ENCODE measurements around the gene DPY19L3. TPM values are rescaled to one million over a fixed set of nuclear protein-coding genes. Genes with fewer than 3 reads are reported as not detected.

Gene DPY19L3
- polyA plus RNA-seq, 1 donor from 2014 or later = 26.7 TPM

- no peaks in the 10 kb centered on the region for H3K9me3 ChIP-seq (ENCODE audit: low read length)
- no peaks in the 10 kb centered on the region for H3K36me3 ChIP-seq (ENCODE audit: insufficient read depth, low read length)
- no peaks in the 10 kb centered on the region for H3K27me3 ChIP-seq (ENCODE audit: insufficient read depth, low read depth, low read length)
- H3F3A ChIP-seq (ENCODE audit: insufficient read depth, low read length, poor library complexity, severe bottlenecking) = no peaks in the 10 kb centered on the region
- TF ChIP-seq EP300 (conservative IDR thresholded peaks at IDR 0.05; ENCODE audit: poor library complexity, severe bottlenecking) = no peak
- TF ChIP-seq POLR2AphosphoS5 (IDR thresholded peaks at IDR 0.05) = no peak
- no peak for TF ChIP-seq REST (IDR thresholded peaks at IDR 0.05; ENCODE audit: borderline replicate concordance)
- TF ChIP-seq CTCF (IDR thresholded peaks at IDR 0.05; ENCODE audit: poor library complexity, severe bottlenecking) = no peak
- TF ChIP-seq SMC3 (conservative IDR thresholded peaks at IDR 0.05; ENCODE audit: poor library complexity) = no peak
- no peak for TF ChIP-seq TAF1 (IDR thresholded peaks at IDR 0.05; ENCODE audit: low read depth)
- no peak for TF ChIP-seq RAD21 (conservative IDR thresholded peaks at IDR 0.05)
- TF ChIP-seq EZH2 (IDR thresholded peaks at IDR 0.05; ENCODE audit: borderline replicate concordance, insufficient read depth, low read length, poor library complexity, severe bottlenecking) = no peak
- no peak for TF ChIP-seq MXI1 (conservative IDR thresholded peaks at IDR 0.05; ENCODE audit: poor library complexity, severe bottlenecking)
- no peaks in the 10 kb centered on the region for H4K20me1 ChIP-seq (ENCODE audit: insufficient read depth)
- no peak overlapping the region for H2AFZ ChIP-seq (ENCODE audit: low read depth, low read length)
- no peaks in the 10 kb centered on the region for H3K9me2 ChIP-seq (ENCODE audit: insufficient read depth, low read length)
- peaks cover 10% of the 10 kb centered on the region for H3K79me2 ChIP-seq (replicated peaks; ENCODE audit: insufficient read depth, low read length)
- H3K4me2 ChIP-seq (ENCODE audit: low read length) = no peak overlapping the region
- no peak overlapping the region for H3K27ac ChIP-seq (ENCODE audit: low read length)
- peak overlapping the region; percentile 94 for H3K4me3 ChIP-seq (ENCODE audit: low read length)
- H3K9ac ChIP-seq (ENCODE audit: low read length) = no peak overlapping the region
Observed at GRCh38 chr19:32403291-32403995, 2.1 kb upstream of the DPY19L3 start.

- no peaks in the 10 kb centered on the region for H3K9me2 ChIP-seq (ENCODE audit: insufficient read depth, low read length)
- H3F3A ChIP-seq (ENCODE audit: insufficient read depth, low read length, poor library complexity, severe bottlenecking) = no peaks in the 10 kb centered on the region
- peak overlapping the region; percentile 94 for H3K9ac ChIP-seq (ENCODE audit: low read length)
- H3K4me2 ChIP-seq (ENCODE audit: low read length) = peak overlapping the region; percentile 67
- no peaks in the 10 kb centered on the region for H3K36me3 ChIP-seq (ENCODE audit: insufficient read depth, low read length)
- no peak for TF ChIP-seq EZH2 (IDR thresholded peaks at IDR 0.05; ENCODE audit: borderline replicate concordance, insufficient read depth, low read length, poor library complexity, severe bottlenecking)
- TF ChIP-seq TAF1 (IDR thresholded peaks at IDR 0.05; ENCODE audit: low read depth) = no peak
- no peak for TF ChIP-seq SMC3 (conservative IDR thresholded peaks at IDR 0.05; ENCODE audit: poor library complexity)
- TF ChIP-seq RAD21 (conservative IDR thresholded peaks at IDR 0.05) = no peak
- no peak for TF ChIP-seq POLR2AphosphoS5 (IDR thresholded peaks at IDR 0.05)
- TF ChIP-seq EP300 (conservative IDR thresholded peaks at IDR 0.05; ENCODE audit: poor library complexity, severe bottlenecking) = no peak
- no peak for TF ChIP-seq REST (IDR thresholded peaks at IDR 0.05; ENCODE audit: borderline replicate concordance)
- TF ChIP-seq CTCF (IDR thresholded peaks at IDR 0.05; ENCODE audit: poor library complexity, severe bottlenecking) = no peak
- no peak for TF ChIP-seq MXI1 (conservative IDR thresholded peaks at IDR 0.05; ENCODE audit: poor library complexity, severe bottlenecking)
- H3K9me3 ChIP-seq (ENCODE audit: low read length) = no peaks in the 10 kb centered on the region
- peak overlapping the region; percentile 89 for H2AFZ ChIP-seq (ENCODE audit: low read depth, low read length)
- H4K20me1 ChIP-seq (ENCODE audit: insufficient read depth) = no peaks in the 10 kb centered on the region
- peak overlapping the region; percentile 94 for H3K4me3 ChIP-seq (ENCODE audit: low read length)
- H3K79me2 ChIP-seq (replicated peaks; ENCODE audit: insufficient read depth, low read length) = peaks cover 10% of the 10 kb centered on the region
- H3K27me3 ChIP-seq (ENCODE audit: insufficient read depth, low read depth, low read length) = no peaks in the 10 kb centered on the region
- peak overlapping the region; percentile 83 for H3K27ac ChIP-seq (ENCODE audit: low read length)
Observed at GRCh38 chr19:32404213-32404932, 1.2 kb upstream of the DPY19L3 start.

Data from neural cell (in vitro differentiated cells).